ENCODE measurements around the gene RNF214.
"Not testable (repeated sequence)": the region's sequence is repeated elsewhere in the genome, so short reads cannot be mapped to it uniquely, and the experiment has no call there.

The RNF214 gene

GRCh38 chr11:117204283-117205080, 28.0 kb upstream of the RNF214 start:
- H3K27me3 Mint-ChIP-seq: no peaks in the 10 kb centered on the region
- H3K9me3 Mint-ChIP-seq: no peaks in the 10 kb centered on the region
- peaks cover 4% of the 10 kb centered on the region for H3K36me3 Mint-ChIP-seq
- H3K4me1 Mint-ChIP-seq: no peaks in the 10 kb centered on the region
- H3K27ac Mint-ChIP-seq: no peak overlapping the region
- H3K4me3 Mint-ChIP-seq: no peak overlapping the region

- no peaks in the 10 kb centered on the region for H3K27me3 Mint-ChIP-seq
- no peak overlapping the region for H3K4me3 Mint-ChIP-seq
- H3K36me3 Mint-ChIP-seq: peaks cover 7% of the 10 kb centered on the region
- peak overlapping the region; percentile 46 for H3K27ac Mint-ChIP-seq
- H3K9me3 Mint-ChIP-seq: no peaks in the 10 kb centered on the region
- no peaks in the 10 kb centered on the region for H3K4me1 Mint-ChIP-seq
These were observed 27.2 kb upstream of the RNF214 start for GRCh38 chr11:117205211-117205818.

- H3K4me3 Mint-ChIP-seq, H3K36me3 Mint-ChIP-seq, H3K4me1 Mint-ChIP-seq, H3K9me3 Mint-ChIP-seq, H3K27me3 Mint-ChIP-seq: not testable (repeated sequence)
- H3K27ac Mint-ChIP-seq: peak overlapping the region; percentile 76
These were observed 26.4 kb upstream of the RNF214 start for GRCh38 chr11:117206111-117206510.

GRCh38 chr11:117206859-117207258, 25.6 kb upstream of the RNF214 start:
- H3K36me3 Mint-ChIP-seq: peaks cover 12% of the 10 kb centered on the region
- H3K9me3 Mint-ChIP-seq, H3K4me1 Mint-ChIP-seq, H3K27ac Mint-ChIP-seq, H3K27me3 Mint-ChIP-seq, H3K4me3 Mint-ChIP-seq: not testable (repeated sequence)

GRCh38 chr11:117207481-117207880, 25.0 kb upstream of the RNF214 start:
- not testable (repeated sequence) for H3K27me3 Mint-ChIP-seq, H3K27ac Mint-ChIP-seq, H3K4me3 Mint-ChIP-seq, H3K9me3 Mint-ChIP-seq, H3K4me1 Mint-ChIP-seq
- H3K36me3 Mint-ChIP-seq: peaks cover 12% of the 10 kb centered on the region

GRCh38 chr11:117208710-117209109, 23.8 kb upstream of the RNF214 start:
- not testable (repeated sequence) for H3K9me3 Mint-ChIP-seq, H3K27ac Mint-ChIP-seq, H3K4me3 Mint-ChIP-seq, H3K4me1 Mint-ChIP-seq, H3K27me3 Mint-ChIP-seq
- peaks cover 18% of the 10 kb centered on the region for H3K36me3 Mint-ChIP-seq

GRCh38 chr11:117209351-117210125, 22.9 kb upstream of the RNF214 start:
- not testable (repeated sequence) for H3K27ac Mint-ChIP-seq, H3K27me3 Mint-ChIP-seq, H3K9me3 Mint-ChIP-seq, H3K4me3 Mint-ChIP-seq, H3K4me1 Mint-ChIP-seq
- peaks cover 17% of the 10 kb centered on the region for H3K36me3 Mint-ChIP-seq

- Mint-ChIP-seq H3K27me3 (no peaks in the 10 kb centered on the region), H3K27ac (no peak overlapping the region), H3K4me3 (no peak overlapping the region), H3K9me3 (no peaks in the 10 kb centered on the region), H3K4me1 (no peaks in the 10 kb centered on the region), H3K36me3 (peaks cover 15% of the 10 kb centered on the region)
These were observed 21.9 kb upstream of the RNF214 start for GRCh38 chr11:117210620-117211019.

- H3K4me1 Mint-ChIP-seq: no peaks in the 10 kb centered on the region
- peak overlapping the region; percentile 15 for H3K27ac Mint-ChIP-seq
- no peaks in the 10 kb centered on the region for H3K27me3 Mint-ChIP-seq
- no peaks in the 10 kb centered on the region for H3K9me3 Mint-ChIP-seq
- H3K36me3 Mint-ChIP-seq: peaks cover 15% of the 10 kb centered on the region
- H3K4me3 Mint-ChIP-seq: no peak overlapping the region
These were observed 19.6 kb upstream of the RNF214 start for GRCh38 chr11:117212697-117213355.

GRCh38 chr11:117214404-117215110, 17.9 kb upstream of the RNF214 start:
- Mint-ChIP-seq H3K9me3 (no peaks in the 10 kb centered on the region), H3K4me3 (no peak overlapping the region), H3K27ac (peak overlapping the region; percentile 44), H3K4me1 (peaks cover 5% of the 10 kb centered on the region), H3K36me3 (peaks cover 23% of the 10 kb centered on the region), H3K27me3 (no peaks in the 10 kb centered on the region)

- H3K27ac Mint-ChIP-seq: peak overlapping the region; percentile 55
- H3K9me3 Mint-ChIP-seq: no peaks in the 10 kb centered on the region
- H3K4me1 Mint-ChIP-seq: peaks cover 5% of the 10 kb centered on the region
- H3K27me3 Mint-ChIP-seq: no peaks in the 10 kb centered on the region
- H3K4me3 Mint-ChIP-seq: no peak overlapping the region
- H3K36me3 Mint-ChIP-seq: peaks cover 18% of the 10 kb centered on the region
These were observed 15.1 kb upstream of the RNF214 start for GRCh38 chr11:117217141-117218084.

- Mint-ChIP-seq H3K9me3 (no peaks in the 10 kb centered on the region), H3K27ac (no peak overlapping the region), H3K27me3 (no peaks in the 10 kb centered on the region), H3K4me3 (no peak overlapping the region), H3K36me3 (peaks cover 14% of the 10 kb centered on the region), H3K4me1 (peaks cover 5% of the 10 kb centered on the region)
These were observed 14.1 kb upstream of the RNF214 start for GRCh38 chr11:117218133-117218915.

GRCh38 chr11:117219001-117219400, 13.5 kb upstream of the RNF214 start:
- peaks cover 5% of the 10 kb centered on the region for H3K4me1 Mint-ChIP-seq
- no peaks in the 10 kb centered on the region for H3K27me3 Mint-ChIP-seq
- H3K4me3 Mint-ChIP-seq: no peak overlapping the region
- no peaks in the 10 kb centered on the region for H3K9me3 Mint-ChIP-seq
- peaks cover 14% of the 10 kb centered on the region for H3K36me3 Mint-ChIP-seq
- peak overlapping the region; percentile 77 for H3K27ac Mint-ChIP-seq

GRCh38 chr11:117219455-117219854, 13.0 kb upstream of the RNF214 start:
- Mint-ChIP-seq H3K9me3 (no peaks in the 10 kb centered on the region), H3K27me3 (no peaks in the 10 kb centered on the region), H3K4me1 (peaks cover 5% of the 10 kb centered on the region), H3K36me3 (peaks cover 13% of the 10 kb centered on the region), H3K4me3 (no peak overlapping the region), H3K27ac (no peak overlapping the region)

Data from activated naive CD4-positive, alpha-beta T cell treated with anti-CD3 and anti-CD28 coated beads, Interleukin-2, amount 50 U/mL, for 24 hours (primary cell).